HepG2 (cell line): ENCODE data around the gene JPH2. TPM values are rescaled to one million over a fixed set of nuclear protein-coding genes. Genes with fewer than 3 reads are reported as not detected.

Experiments
- ATF1 ChIP-seq: IDR thresholded peaks from 2 replicates; pipeline ENCODE4 v1.6.1; 2016; ENCODE audit warnings: mild to moderate bottlenecking, control low read depth
- BRD4 ChIP-seq: sonication (generic); formaldehyde crosslinking; IDR thresholded peaks from 2 replicates; pipeline ENCODE4 v1.4.0; 2020; ENCODE audit warnings: missing genetic modification reagents
- CBX2 ChIP-seq, 2 experiments: fragments of 200-600 bp in 1 of 2; sonication (generic); formaldehyde crosslinking in 1 of 2; IDR thresholded peaks; 2 replicates each; pipeline versions ENCODE4 v1.7.0 to v1.8.1; 2018 to 2022; ENCODE audit warnings: low read depth in 2 of 2, low read length in 1 of 2, mild to moderate bottlenecking in 1 of 2, missing genetic modification reagents in 1 of 2
- CEBPB ChIP-seq: IDR thresholded peaks from 2 replicates; pipeline ENCODE4 v1.6.1; 2011; ENCODE audit warnings: low read depth, low read length, improper control_type of control experiment, borderline replicate concordance
- CREB1 ChIP-seq, 2 experiments: fragments of 450-650 bp in 1 of 2; IDR thresholded peaks; 2 replicates each; pipeline ENCODE4 v1.6.1; 2016 to 2017; ENCODE audit warnings: control low read depth in 1 of 2, mild to moderate bottlenecking in 1 of 2, missing compliant biosample characterization in 1 of 2, missing genetic modification characterization in 1 of 2
- DNMT1 ChIP-seq: sonication (generic); formaldehyde crosslinking; IDR thresholded peaks from 2 replicates; pipeline ENCODE4 v1.5.1; 2020; ENCODE audit warnings: mild to moderate bottlenecking, missing genetic modification reagents
- HNRNPL ChIP-seq: fragments of 200-400 bp; formaldehyde crosslinking; IDR thresholded peaks from 2 replicates; pipeline ENCODE4 v1.6.1; 2017; ENCODE audit warnings: mild to moderate bottlenecking, low read depth, low read length
- MAFK ChIP-seq, 2 experiments: IDR thresholded peaks in 1 of 2; conservative IDR thresholded peaks in 1 of 2; 2 replicates each; pipeline ENCODE4 v1.6.1; 2011; ENCODE audit warnings: improper control_type of control experiment in 2 of 2, low read length in 2 of 2
- NR2F6 ChIP-seq, 2 experiments: IDR thresholded peaks; 2 replicates each; pipeline ENCODE4 v1.6.1; 2016; ENCODE audit warnings: antibody characterized with exemption in 1 of 2, mild to moderate bottlenecking in 1 of 2
- POLR2A ChIP-seq, 2 experiments: IDR thresholded peaks; 2 replicates each; pipeline ENCODE4 v1.6.1; 2011; ENCODE audit warnings: low read depth in 2 of 2, low read length in 2 of 2, mild to moderate bottlenecking in 1 of 2, moderate library complexity in 1 of 2; ENCODE audit not compliant: insufficient read depth in 1 of 2
- REPIN1 ChIP-seq: sonication (generic); formaldehyde crosslinking; IDR thresholded peaks from 2 replicates; pipeline ENCODE4 v1.8.0; 2022; ENCODE audit warnings: missing genetic modification reagents, low read depth, mild to moderate bottlenecking, borderline replicate concordance
- SMAD3 ChIP-seq: sonication (generic); formaldehyde crosslinking; IDR thresholded peaks from 2 replicates; pipeline ENCODE4 v1.4.0; 2020; ENCODE audit warnings: missing genetic modification reagents
- TBX2 ChIP-seq: sonication (generic); formaldehyde crosslinking; IDR thresholded peaks from 2 replicates; pipeline ENCODE4 v1.5.0; 2020; ENCODE audit warnings: missing genetic modification reagents, mild to moderate bottlenecking, borderline replicate concordance
- TGIF2 ChIP-seq: IDR thresholded peaks from 2 replicates; pipeline ENCODE4 v1.6.1; 2016; ENCODE audit warnings: control low read depth, missing compliant biosample characterization
- ZKSCAN5 ChIP-seq: sonication (generic); formaldehyde crosslinking; IDR thresholded peaks from 2 replicates; pipeline ENCODE4 v1.5.1; 2020; ENCODE audit warnings: mild to moderate bottlenecking, missing genetic modification reagents
- ZNF510 ChIP-seq: sonication (generic); formaldehyde crosslinking; IDR thresholded peaks from 2 replicates; pipeline ENCODE4 v1.4.0; 2020; ENCODE audit warnings: low read depth, mild to moderate bottlenecking, missing genetic modification reagents
- ZNF570 ChIP-seq: sonication (generic); formaldehyde crosslinking; IDR thresholded peaks from 2 replicates; pipeline ENCODE4 v1.4.0; 2020; ENCODE audit warnings: mild to moderate bottlenecking, missing genetic modification reagents, borderline replicate concordance
- ZNF574 ChIP-seq: sonication (generic); formaldehyde crosslinking; IDR thresholded peaks from 2 replicates; pipeline ENCODE4 v1.4.0; 2020; ENCODE audit warnings: missing genetic modification reagents
- ZNF747 ChIP-seq: sonication (generic); formaldehyde crosslinking; IDR thresholded peaks from 2 replicates; pipeline ENCODE4 v1.8.1; 2023; ENCODE audit warnings: missing genetic modification reagents, mild to moderate bottlenecking, borderline replicate concordance
- polyA plus RNA-seq, 8 experiments: library from polyadenylated mRNA; depleted of rRNA in 3 of 8; stranded (reverse) in 7 of 8; unstranded in 1 of 8; fragments of >200 nt; fragmentation: Illumina TruSeq in 4 of 8; extraction: Trizol in 4 of 8; gene quantifications; 2 replicates each; pipeline versions ENCODE4 v1.2.1 to v1.2.3, GENCODE V29; 2011 to 2016; ENCODE audit warnings: low read depth in 4 of 8, missing spikeins in 1 of 8, mixed read lengths in 1 of 8; ENCODE audit not compliant: insufficient read depth in 1 of 8
- total RNA-seq, 5 experiments: library from RNA; depleted of rRNA; stranded (reverse); fragments of >200 nt; fragmentation: Illumina TruSeq; extraction: Trizol; gene quantifications; 2 replicates each; pipeline ENCODE4 v1.2.3, GENCODE V29; 2016; ENCODE audit warnings: low read depth in 1 of 5
- TF ChIP-seq, protein P1 (sequence below): sonication (generic); formaldehyde crosslinking; IDR thresholded peaks from 2 replicates; pipeline ENCODE4 v1.9.0; 2021; ENCODE audit warnings: missing genetic modification reagents, mild to moderate bottlenecking, borderline replicate concordance
- TF ChIP-seq, protein P2 (sequence below): IDR thresholded peaks from 2 replicates; pipeline ENCODE4 v1.6.1; 2012; ENCODE audit warnings: inconsistent platforms
- TF ChIP-seq, protein P3 (sequence below): sonication (generic); formaldehyde crosslinking; IDR thresholded peaks from 2 replicates; pipeline ENCODE4 v1.4.0; 2020; ENCODE audit warnings: mild to moderate bottlenecking, missing genetic modification reagents, borderline replicate concordance

Gene JPH2
- total and polyA plus RNA-seq, 2 of the 13 experiments (the other 11 are each of a cell fraction or from before 2014, with no cell fraction given) = 0.42 TPM; not detected in 1

GRCh38 chr20:44211177-44212039, 24.4 kb upstream of the JPH2 start (continued):
- TF ChIP-seq CREB1 (IDR thresholded peaks at IDR 0.05) (no peak), CREB1 (CRISPR knock-in tag; IDR thresholded peaks at IDR 0.05) (peak; percentile 56; the same call in 1 of the 2 replicates), ZNF574 (no peak), ATF1 (CRISPR knock-in tag) (peak; percentile 43; the same call in 1 of the 2 replicates), TBX2 (CRISPR knock-in tag) (no peak), CBX2 (IDR thresholded peaks at IDR 0.05; ENCODE audit: low read depth, low read length) (no peak), CBX2 (CRISPR knock-in tag; IDR thresholded peaks at IDR 0.05; ENCODE audit: low read depth) (peak; percentile 32; the same call in 1 of the 2 replicates), REPIN1 (CRISPR knock-in tag) (peak; percentile 13; the same call in 1 of the 2 replicates), ZKSCAN5 (CRISPR knock-in tag) (peak; percentile 7; the same call in 1 of the 2 replicates), BRD4 (CRISPR knock-in tag) (no peak; the same call in 1 of the 2 replicates), HNRNPL (0 out of 2 replicates have a peak, but pooled peaks have one; percentile 0), CEBPB (peak; percentile 79; the same call in 1 of the 2 replicates), POLR2A (IDR thresholded peaks at IDR 0.05; ENCODE audit: insufficient read depth in 1 of 2, low read depth in 2 of 2, low read length in 2 of 2) (peak in 1 of 2 experiments; percentile 28; a peak in 1 of 4 replicates), ZNF747 (CRISPR knock-in tag) (0 out of 2 replicates have a peak, but pooled peaks have one; percentile 7), ZNF510 (0 out of 2 replicates have a peak, but pooled peaks have one; percentile 67), SMAD3 (0 out of 2 replicates have a peak, but pooled peaks have one; percentile 13), MAFK (conservative IDR thresholded peaks at IDR 0.05 in 1 of 2, IDR thresholded peaks at IDR 0.05 in 1 of 2; ENCODE audit: low read length in 2 of 2) (peak in 1 of 2 experiments; percentile 12; a peak in 2 of 4 replicates), ZNF570 (CRISPR knock-in tag) (0 out of 2 replicates have a peak, but pooled peaks have one; percentile 54), DNMT1 (CRISPR knock-in tag) (0 out of 2 replicates have a peak, but pooled peaks have one; percentile 16), NR2F6 (IDR thresholded peaks at IDR 0.05) (peak; percentile 19; the same call in 1 of the 2 replicates), NR2F6 (CRISPR knock-in tag; IDR thresholded peaks at IDR 0.05) (no peak), TGIF2 (CRISPR knock-in tag) (no peak)
- TF ChIP-seq, protein P1, sequence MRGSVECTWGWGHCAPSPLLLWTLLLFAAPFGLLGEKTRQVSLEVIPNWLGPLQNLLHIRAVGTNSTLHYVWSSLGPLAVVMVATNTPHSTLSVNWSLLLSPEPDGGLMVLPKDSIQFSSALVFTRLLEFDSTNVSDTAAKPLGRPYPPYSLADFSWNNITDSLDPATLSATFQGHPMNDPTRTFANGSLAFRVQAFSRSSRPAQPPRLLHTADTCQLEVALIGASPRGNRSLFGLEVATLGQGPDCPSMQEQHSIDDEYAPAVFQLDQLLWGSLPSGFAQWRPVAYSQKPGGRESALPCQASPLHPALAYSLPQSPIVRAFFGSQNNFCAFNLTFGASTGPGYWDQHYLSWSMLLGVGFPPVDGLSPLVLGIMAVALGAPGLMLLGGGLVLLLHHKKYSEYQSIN = no peak
- TF ChIP-seq, protein P2, sequence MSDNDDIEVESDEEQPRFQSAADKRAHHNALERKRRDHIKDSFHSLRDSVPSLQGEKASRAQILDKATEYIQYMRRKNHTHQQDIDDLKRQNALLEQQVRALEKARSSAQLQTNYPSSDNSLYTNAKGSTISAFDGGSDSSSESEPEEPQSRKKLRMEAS = 0 out of 2 replicates have a peak, but pooled peaks have one; percentile 19
- TF ChIP-seq, protein P3, sequence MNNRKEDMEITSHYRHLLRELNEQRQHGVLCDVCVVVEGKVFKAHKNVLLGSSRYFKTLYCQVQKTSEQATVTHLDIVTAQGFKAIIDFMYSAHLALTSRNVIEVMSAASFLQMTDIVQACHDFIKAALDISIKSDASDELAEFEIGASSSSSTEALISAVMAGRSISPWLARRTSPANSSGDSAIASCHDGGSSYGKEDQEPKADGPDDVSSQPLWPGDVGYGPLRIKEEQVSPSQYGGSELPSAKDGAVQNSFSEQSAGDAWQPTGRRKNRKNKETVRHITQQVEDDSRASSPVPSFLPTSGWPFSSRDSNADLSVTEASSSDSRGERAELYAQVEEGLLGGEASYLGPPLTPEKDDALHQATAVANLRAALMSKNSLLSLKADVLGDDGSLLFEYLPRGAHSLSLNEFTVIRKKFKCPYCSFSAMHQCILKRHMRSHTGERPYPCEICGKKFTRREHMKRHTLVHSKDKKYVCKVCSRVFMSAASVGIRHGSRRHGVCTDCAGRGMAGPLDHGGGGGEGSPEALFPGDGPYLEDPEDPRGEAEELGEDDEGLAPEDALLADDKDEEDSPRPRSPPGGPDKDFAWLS = peak; percentile 59; the same call in 1 of the 2 replicates
